GM18498 (cell line): Measurements from ENCODE around the gene BAIAP3.

ENCODE experiments used
- ATAC-seq: cut with Tn5 transposase; IDR thresholded peaks from one replicate; pipeline ENCODE4 v1.9.1; 2021; ENCODE audit warnings: mild to moderate bottlenecking, moderate library complexity; ENCODE audit not compliant: unreplicated experiment

Gene BAIAP3

GRCh38 chr16:1332618-1333148 lies 762 bp upstream of the BAIAP3 start:
- ATAC-seq = no peak

- ATAC-seq = no peak
Observed at GRCh38 chr16:1333854-1334700, 632 bp downstream of the BAIAP3 start.

GRCh38 chr16:1334739-1335138 lies 1.3 kb downstream of the BAIAP3 start:
- ATAC-seq = no peak

DNA sequence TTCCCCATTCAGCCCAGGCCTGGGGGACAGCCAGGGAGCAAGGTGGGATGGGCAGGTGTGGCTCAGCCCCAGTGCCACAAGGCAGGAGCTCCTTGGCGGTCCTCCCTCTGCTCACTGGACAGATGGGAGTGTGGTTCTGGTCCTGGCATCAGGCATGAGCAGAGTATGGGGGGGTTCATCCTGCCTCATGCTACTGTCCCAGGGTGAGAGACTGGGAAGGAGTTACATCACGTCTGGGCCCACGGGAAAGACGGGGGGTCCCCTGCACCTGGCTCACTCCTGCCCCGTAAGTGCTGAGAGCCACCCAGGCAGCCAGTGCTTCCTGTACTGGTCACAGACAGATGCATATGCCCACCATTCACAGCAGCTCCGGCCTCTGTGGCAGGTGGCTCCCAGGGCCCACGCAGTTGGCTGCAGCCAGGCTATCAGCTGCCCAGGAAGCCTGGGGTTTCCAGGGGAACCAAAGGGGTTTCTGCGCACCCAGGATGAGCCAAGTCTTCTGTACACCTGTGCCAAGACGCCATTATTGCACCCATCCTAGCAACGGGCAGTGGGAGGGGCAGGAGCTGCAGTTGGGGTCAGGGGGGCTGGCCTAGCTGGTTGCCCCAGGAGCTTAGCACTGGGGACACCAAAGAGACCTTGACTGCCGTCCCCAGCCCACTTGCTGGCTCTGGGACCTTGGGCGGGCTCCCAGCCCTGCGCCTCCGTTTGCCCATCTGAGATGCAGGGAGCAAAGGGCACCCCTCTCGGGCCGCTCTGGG lies 1.9 kb downstream of the BAIAP3 start:
- no peak for ATAC-seq

DNA sequence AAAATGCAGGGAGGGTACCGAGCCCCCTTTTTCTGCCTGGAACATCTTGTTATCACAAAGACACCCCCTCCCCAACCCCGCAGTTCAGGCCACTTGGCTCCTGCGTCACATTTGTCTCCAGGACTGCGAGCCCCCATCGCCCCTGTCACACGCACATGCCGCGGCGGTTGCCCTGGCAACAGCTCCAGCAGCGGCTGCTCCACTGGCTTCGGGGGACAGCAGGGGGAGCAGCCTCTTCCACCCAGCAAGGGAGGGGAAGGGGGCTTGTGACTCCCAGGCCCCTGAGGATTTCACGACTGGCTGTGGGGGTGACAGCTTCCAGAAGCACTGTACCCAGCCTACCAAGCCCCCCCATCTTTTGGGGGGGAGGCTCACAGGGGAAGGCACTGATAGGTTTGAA lies 2.6 kb downstream of the BAIAP3 start:
- ATAC-seq = no peak

GRCh38 chr16:1336619-1337018 lies 3.2 kb downstream of the BAIAP3 start:
- ATAC-seq = no peak

GRCh38 chr16:1337486-1337885 lies 4.0 kb downstream of the BAIAP3 start:
- ATAC-seq = no peak

GRCh38 chr16:1338119-1338730 lies 4.8 kb downstream of the BAIAP3 start:
- no peak for ATAC-seq

GRCh38 chr16:1338855-1339675 lies 5.6 kb downstream of the BAIAP3 start:
- no peak for ATAC-seq

GRCh38 chr16:1340730-1341494 lies 7.5 kb downstream of the BAIAP3 start:
- ATAC-seq = no peak

- no peak for ATAC-seq
Observed at GRCh38 chr16:1341495-1342420, 8.3 kb downstream of the BAIAP3 start.

DNA sequence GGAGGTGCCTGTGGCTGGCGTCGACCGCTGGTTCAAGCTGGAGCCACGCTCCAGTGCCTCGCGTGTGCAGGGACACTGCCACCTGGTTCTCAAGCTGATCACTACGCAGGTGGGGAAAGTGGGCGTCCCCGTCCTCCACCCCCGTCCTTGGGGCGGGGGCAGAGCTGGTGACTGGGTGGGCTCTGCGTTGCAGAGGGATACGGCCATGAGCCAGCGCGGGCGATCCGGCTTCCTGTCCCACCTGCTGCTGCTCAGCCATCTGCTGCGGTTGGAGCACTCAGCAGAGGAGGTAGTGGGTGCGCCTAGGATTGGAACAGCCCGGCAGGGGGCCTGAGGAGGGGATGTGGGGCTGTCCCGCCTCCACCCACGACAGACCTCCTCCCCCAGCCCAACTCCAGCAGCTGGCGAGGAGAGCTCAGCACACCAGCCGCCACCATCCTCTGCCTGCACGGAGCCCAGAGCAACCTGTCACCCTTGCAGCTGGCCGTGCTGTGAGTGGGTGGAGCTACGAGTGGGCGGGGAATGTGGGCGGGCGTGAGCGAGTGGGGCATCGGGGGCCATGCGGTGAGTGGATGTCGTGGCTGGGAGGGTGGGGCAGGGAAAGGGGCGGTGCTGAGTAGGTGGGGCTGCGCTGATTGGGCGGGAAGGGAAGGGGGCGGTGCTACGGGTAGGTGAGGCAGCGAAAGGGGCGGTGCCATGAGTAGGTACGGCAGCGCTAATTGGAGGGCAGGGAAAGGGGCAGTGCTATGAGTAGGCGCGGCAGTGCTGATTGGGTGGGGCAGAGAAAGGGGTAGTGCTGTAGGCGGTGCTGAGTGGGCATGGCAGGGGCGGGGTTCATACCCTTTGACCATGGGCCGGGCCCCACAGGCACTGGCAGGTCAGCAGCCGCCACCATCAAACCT lies 9.3 kb downstream of the BAIAP3 start:
- peak; percentile 89 for ATAC-seq

DNA sequence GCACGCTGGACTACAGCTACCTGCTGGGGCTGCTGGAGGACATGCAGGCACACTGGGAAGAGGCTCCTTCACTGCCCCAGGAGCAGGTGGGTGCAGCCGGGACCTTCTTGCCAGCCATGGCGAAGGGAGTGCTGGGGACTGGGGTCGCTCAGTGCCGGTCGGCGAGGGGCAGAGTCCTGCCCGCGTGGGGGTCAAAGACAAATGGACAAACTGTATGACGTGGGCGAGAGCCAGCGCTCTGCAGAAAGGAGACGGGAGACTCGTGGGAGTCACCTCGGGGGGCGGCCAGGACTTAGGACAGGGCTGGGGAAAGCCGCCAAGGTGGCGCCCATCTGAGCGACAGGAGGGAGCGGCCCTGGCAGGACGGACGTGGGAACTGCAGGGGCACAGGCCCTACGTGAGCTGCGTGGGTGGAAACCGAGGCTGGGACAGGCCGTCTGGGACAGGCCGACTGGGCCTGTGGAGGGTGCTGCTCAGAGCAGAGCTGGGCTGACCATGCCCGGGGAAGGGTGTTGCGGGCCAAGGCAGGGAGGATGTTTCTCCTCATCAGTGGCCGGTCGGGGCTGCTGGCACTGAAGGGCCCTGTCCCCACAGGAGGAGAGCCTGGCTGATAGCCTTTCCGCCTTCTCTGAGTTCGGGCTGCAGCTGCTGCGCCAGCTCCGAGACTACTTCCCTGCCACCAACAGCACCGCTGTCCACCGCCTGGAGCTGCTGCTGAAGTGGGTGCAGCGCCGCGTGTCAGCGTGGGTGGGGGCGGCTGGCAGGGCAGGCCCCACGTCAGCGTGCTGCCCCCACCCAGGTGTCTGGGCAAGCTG lies 10.2 kb downstream of the BAIAP3 start:
- ATAC-seq = no peak

DNA sequence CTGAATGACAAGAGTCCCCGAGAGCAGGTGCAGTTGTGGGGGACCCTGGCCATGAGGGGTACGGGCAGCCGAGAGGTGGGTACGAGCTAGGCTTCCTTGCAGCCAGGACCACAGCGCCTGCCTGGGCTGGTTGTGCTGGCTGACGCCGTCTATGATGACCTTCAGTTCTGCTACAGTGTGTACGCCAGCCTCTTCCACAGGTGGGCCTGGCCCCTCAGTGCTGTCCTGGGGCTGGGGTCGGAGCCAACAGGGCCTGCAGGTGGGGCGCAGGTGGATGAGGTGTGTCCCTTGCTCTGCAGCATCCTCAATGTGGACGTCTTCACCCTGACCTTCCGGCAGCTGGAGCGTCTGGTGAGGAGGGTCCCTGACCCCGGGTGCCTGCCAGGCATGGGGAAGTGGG lies 11.1 kb downstream of the BAIAP3 start:
- no peak for ATAC-seq

- ATAC-seq = no peak
Observed at GRCh38 chr16:1345087-1345486, 11.6 kb downstream of the BAIAP3 start.

DNA sequence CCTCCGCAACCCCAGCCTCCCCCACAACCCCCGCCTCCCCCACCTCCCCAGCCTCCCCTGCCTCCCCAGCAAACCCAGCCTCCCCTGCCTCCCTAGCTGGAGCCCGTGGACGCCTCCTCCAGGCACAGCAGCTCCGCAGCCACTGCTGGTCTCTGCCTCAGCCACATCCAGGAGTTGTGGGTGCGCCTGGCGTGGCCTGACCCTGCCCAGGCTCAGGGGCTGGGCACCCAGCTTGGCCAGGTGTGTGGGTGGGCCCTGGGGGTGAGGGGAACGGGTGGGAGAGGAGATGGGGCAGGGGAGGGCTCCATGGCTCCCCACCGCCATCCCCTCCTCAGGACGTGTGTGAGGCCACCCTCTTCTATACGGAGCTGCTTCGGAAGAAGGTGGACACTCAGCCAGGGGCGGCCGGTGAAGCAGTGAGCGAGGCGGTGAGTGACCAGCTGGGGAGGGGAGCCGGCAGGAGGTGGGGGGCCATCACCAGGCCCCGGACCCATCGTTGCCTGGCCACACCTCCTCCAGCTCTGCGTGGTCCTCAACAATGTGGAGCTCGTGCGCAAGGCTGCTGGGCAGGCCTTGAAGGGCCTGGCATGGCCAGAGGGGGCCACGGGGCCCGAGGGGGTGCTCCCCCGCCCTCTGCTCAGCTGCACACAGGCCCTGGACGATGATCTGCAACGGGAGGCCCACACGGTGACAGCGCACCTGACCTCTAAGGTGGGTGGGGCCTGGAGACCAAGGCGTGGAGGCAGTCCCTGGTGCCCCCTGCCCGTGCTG lies 12.4 kb downstream of the BAIAP3 start:
- no peak for ATAC-seq
